K562 (cell line): ENCODE results near the gene FAM204A. TPM values are rescaled to one million over a fixed set of nuclear protein-coding genes. Genes with fewer than 3 reads are reported as not detected.

Experiments used
- ATAC-seq: fragments of 200-7000 bp; cut with Tn5 transposase; 3 replicates; pipeline ENCODE4 v1.9.1; 2020; ENCODE audit warnings: moderate library complexity
- BruUV-seq: library from RNA; stranded (reverse); fragments of 400-500 nt; replicated peaks from 2 replicates; lab custom pipeline; 2021; lab: Mats Ljungman, UMichigan
- CTCF ChIA-PET: fragments of 300-600 bp; formaldehyde crosslinking; extraction: SDS; loops from one replicate; lab custom pipeline; 2021; ENCODE audit warnings: low intra/inter-chr PET ratio; lab: Yijun Ruan, JAX
- POLR2A ChIA-PET: fragments of 300-600, 350-650 bp; sonication (Branson Sonifier 250); formaldehyde crosslinking; extraction: SDS; loops from one replicate; lab custom pipeline; 2021; ENCODE audit warnings: antibody characterized with exemption, inconsistent platforms; lab: Yijun Ruan, JAX
- DNase-seq, 4 experiments: peaks; one replicate each; pipeline versions ENCODE4 v3.0.0 to v3.0.0-alpha.2; 2011 to 2018; ENCODE audit warnings: low spot score in 3 of 4, mixed read lengths in 3 of 4; ENCODE audit errors: extremely low read depth in 1 of 4
- FAIRE-seq: peaks from 2 replicates; lab custom pipeline; 2011; peaks lifted over from hg19 to GRCh38; lab: Jason Lieb, UNC
- H2AFZ ChIP-seq: 2 replicates; pipeline ENCODE4 v1.6.0; 2011; ENCODE audit warnings: low read depth, low read length, control low read depth, inconsistent platforms
- H3K27ac ChIP-seq: fragments of 200-600 bp; 3 replicates; pipeline ENCODE4 v1.8.0; 2011; ENCODE audit warnings: low read depth, mild to moderate bottlenecking, control low read depth, inconsistent platforms, low read length, moderate library complexity, mixed read lengths; ENCODE audit errors: extremely low read depth
- H3K27me3 ChIP-seq, 2 experiments: fragments of 300-600 bp in 1 of 2; 2 replicates in 1 of 2; 3 replicates in 1 of 2; pipeline versions ENCODE4 v1.6.0 to v1.8.0; 2011; ENCODE audit warnings: inconsistent platforms in 2 of 2, low read length in 2 of 2, mild to moderate bottlenecking in 1 of 2, mixed read lengths in 1 of 2, moderate library complexity in 1 of 2; ENCODE audit not compliant: control insufficient read depth in 2 of 2, insufficient read depth in 2 of 2
- H3K36me3 ChIP-seq: fragments of 300-600 bp; 3 replicates; pipeline ENCODE4 v1.8.0; 2011; ENCODE audit warnings: mild to moderate bottlenecking, low read length, inconsistent platforms; ENCODE audit not compliant: control insufficient read depth, insufficient read depth
- H3K4me1 ChIP-seq, 2 experiments: fragments of 200-600 bp in 1 of 2; replicated peaks in 1 of 2; 2 replicates in 1 of 2; 3 replicates in 1 of 2; pipeline versions ENCODE4 v1.5.1 to v1.8.0; 2011; ENCODE audit warnings: inconsistent platforms in 2 of 2, low read length in 2 of 2, mild to moderate bottlenecking in 1 of 2, mixed read lengths in 1 of 2, moderate library complexity in 1 of 2; ENCODE audit not compliant: control insufficient read depth in 2 of 2, insufficient read depth in 2 of 2
- H3K4me2 ChIP-seq: 2 replicates; pipeline ENCODE4 v1.6.1; 2011; ENCODE audit warnings: low read length, control low read depth, inconsistent platforms, mixed read lengths; ENCODE audit not compliant: insufficient read depth
- H3K4me3 ChIP-seq: fragments of 200-600 bp; sonication (generic), shearing (Covaris generic); 2 replicates; pipeline ENCODE4 v1.5.1; 2016; ENCODE audit warnings: control low read depth, inconsistent platforms
- H3K79me2 ChIP-seq: fragments of 200-600 bp; 3 replicates; pipeline ENCODE4 v1.8.0; 2011; ENCODE audit warnings: low read length, inconsistent platforms; ENCODE audit not compliant: control insufficient read depth, insufficient read depth
- H3K9ac ChIP-seq, 2 experiments: 2 replicates each; pipeline versions ENCODE4 v1.6.0 to v1.6.1; 2011; ENCODE audit warnings: low read depth in 2 of 2, low read length in 2 of 2, control low read depth in 1 of 2, inconsistent platforms in 1 of 2, mild to moderate bottlenecking in 1 of 2, mixed read lengths in 1 of 2; ENCODE audit not compliant: insufficient read depth in 1 of 2
- H3K9me1 ChIP-seq: one replicate; pipeline ENCODE4 v1.6.0; 2011; ENCODE audit warnings: inconsistent platforms, mild to moderate bottlenecking, low read length, moderate library complexity; ENCODE audit not compliant: control insufficient read depth, insufficient read depth
- H3K9me3 ChIP-seq: replicated peaks from 2 replicates; pipeline ENCODE4 v1.5.1; 2011; ENCODE audit warnings: low read depth, low read length, inconsistent platforms; ENCODE audit not compliant: control insufficient read depth, insufficient read depth
- H4K20me1 ChIP-seq: replicated peaks from 2 replicates; pipeline ENCODE4 v1.6.1; 2011; ENCODE audit warnings: low read length, inconsistent platforms, mixed read lengths; ENCODE audit not compliant: control insufficient read depth, insufficient read depth
- KAT8 ChIP-seq: fragments of 450-650 bp; IDR thresholded peaks from 2 replicates; pipeline ENCODE4 v1.6.1; 2016; ENCODE audit warnings: low read depth, mild to moderate bottlenecking
- POU5F1 ChIP-seq: fragments of 150-350 bp; IDR thresholded peaks from 2 replicates; pipeline ENCODE4 v1.6.1; 2014; ENCODE audit warnings: borderline replicate concordance, low read length, low read depth, mild to moderate bottlenecking; ENCODE audit not compliant: partially characterized antibody
- SMARCC2 ChIP-seq: fragments of 450-650 bp; IDR thresholded peaks from 2 replicates; pipeline ENCODE4 v1.6.1; 2017; ENCODE audit warnings: antibody characterized with exemption, moderate library complexity, mild to moderate bottlenecking, low read depth
- SP2 ChIP-seq: IDR thresholded peaks from 2 replicates; pipeline ENCODE4 v1.6.1; 2011; ENCODE audit warnings: mild to moderate bottlenecking, low read depth, low read length, moderate library complexity; ENCODE audit not compliant: poor library complexity, severe bottlenecking; ENCODE audit errors: extremely low read depth
- SUPT5H ChIP-seq: fragments of 450-650 bp; IDR thresholded peaks from 2 replicates; pipeline ENCODE4 v1.6.1; 2016
- ZC3H11A ChIP-seq: IDR thresholded peaks from 2 replicates; pipeline ENCODE4 v1.6.1; 2012; ENCODE audit warnings: low read depth, low read length, improper control_type of control experiment
- ZC3H8 ChIP-seq: fragments of 450-650 bp; IDR thresholded peaks from 2 replicates; pipeline ENCODE4 v1.6.1; 2017
- ZKSCAN8 ChIP-seq: fragments of 200-800 bp; sonication (Bioruptor generic); IDR thresholded peaks from 2 replicates; pipeline ENCODE4 v1.6.1; 2016; ENCODE audit warnings: missing genetic modification characterization, missing compliant biosample characterization
- ZNF146 ChIP-seq: IDR thresholded peaks from one replicate; pipeline ENCODE4 v1.6.1; 2018; ENCODE audit warnings: missing compliant biosample characterization; ENCODE audit not compliant: unreplicated experiment
- WGBS: fragments of 100-300 bp; shearing (Covaris generic); methylation state at CpG from one replicate; pipeline ENCODE4 v1.1.6; 2016; ENCODE audit warnings: low coverage, mixed read lengths; ENCODE audit not compliant: insufficient coverage; ENCODE audit errors: missing lambda C conversion rate; 5-methylcytosine and 5-hydroxymethylcytosine counted together
- in situ Hi-C: fragments of 300-500 bp; cut with MboI; formaldehyde crosslinking; loops from 4 replicates; pipeline ENCODE4 v1.15.0; 2018; ENCODE audit warnings: inconsistent platforms, mixed read lengths
- intact Hi-C: fragments of 100-400 bp; cut with micrococcal nuclease; formaldehyde crosslinking; loops from 2 replicates; pipeline ENCODE4 v1.14.2; 2022
- polyA plus RNA-seq, 8 experiments: library from polyadenylated mRNA; depleted of rRNA in 4 of 8; stranded (reverse) in 5 of 8; unstranded in 3 of 8; fragments of >200 nt; fragmentation: Nextera tagmentation in 2 of 8; fragmentation: Illumina TruSeq in 1 of 8; extraction: Ambion mirVana in 2 of 8; extraction: Trizol in 1 of 8; gene quantifications; 2 replicates each; pipeline versions ENCODE4 v1.2.1 to v1.2.3, GENCODE V29; 2011 to 2014; ENCODE audit warnings: inconsistent platforms in 1 of 8, missing spikeins in 1 of 8
- total RNA-seq, 7 experiments: library from RNA; depleted of rRNA in 6 of 7; stranded (reverse); fragments of >200 nt in 6 of 7; fragmentation: Illumina TruSeq in 2 of 7; extraction: Trizol in 2 of 7; gene quantifications; 2 replicates each; pipeline versions ENCODE4 v1.2.1 to v1.2.3, GENCODE V29; 2011 to 2021; ENCODE audit warnings: low replicate concordance in 1 of 7
- TF ChIP-seq, protein P1 (sequence below): fragments of 250-450 bp; sonication (Bioruptor Pico); IDR thresholded peaks from 2 replicates; pipeline ENCODE4 v1.8.0; 2022; ENCODE audit warnings: inconsistent platforms, mild to moderate bottlenecking, moderate library complexity, borderline replicate concordance
- TF ChIP-seq, protein P2 (sequence below): fragments of 450-650 bp; formaldehyde crosslinking; IDR thresholded peaks from 2 replicates; pipeline ENCODE4 v1.4.0; 2020; ENCODE audit warnings: mild to moderate bottlenecking, moderate library complexity

FAM204A gene
- total and polyA plus RNA-seq, 9 of the 15 experiments (the other 6 are each of a cell fraction or from before 2014, with no cell fraction given): 29.0 to 64.5 (median 44.9) TPM

DNA sequence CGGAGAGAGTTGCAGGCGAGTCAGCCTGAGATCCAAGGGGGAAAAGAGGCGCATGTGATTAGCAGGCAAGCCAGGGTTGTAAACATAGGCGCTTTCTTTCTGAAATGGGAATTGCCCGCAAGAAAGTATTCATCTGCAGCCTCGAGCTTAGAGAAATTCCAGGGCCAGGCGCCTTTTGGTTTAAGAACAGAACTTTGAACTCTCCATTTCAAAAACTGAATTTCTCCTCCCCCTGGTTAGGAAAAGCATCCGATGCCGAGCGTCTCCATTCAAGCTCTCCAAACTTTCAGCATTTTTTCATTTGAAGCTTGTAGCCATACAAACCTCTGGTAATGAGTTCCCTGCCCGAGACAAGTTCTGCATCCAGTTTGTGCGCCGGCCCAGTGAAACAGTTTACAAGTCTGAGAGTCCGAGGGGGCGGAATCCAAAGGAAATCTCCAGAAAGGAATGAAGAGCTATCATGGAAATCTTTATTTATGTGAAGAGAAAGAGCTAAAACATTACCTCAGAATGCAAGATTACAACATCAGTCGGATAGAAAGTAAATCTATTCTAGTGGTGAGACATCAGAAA is 69.9 kb downstream of the FAM204A start:
- intact Hi-C loops: no loop called here
- Histone ChIP-seq H2AFZ (no peak overlapping the region), H4K20me1 (no peaks in the 10 kb centered on the region; the same call in 1 of the 2 replicates), H3K4me2 (no peak overlapping the region), H3K4me1 (no peaks in the 10 kb centered on the region), H3K9me3 (no peaks in the 10 kb centered on the region), H3K4me3 (no peak overlapping the region), H3K27ac (no peak overlapping the region), H3K79me2 (no peaks in the 10 kb centered on the region), H3K27me3 (peaks cover 0 to 13% of the 10 kb centered on the region in 2 experiments), H3K9ac (no peak overlapping the region), H3K9me1 (no peaks in the 10 kb centered on the region), H3K36me3 (no peaks in the 10 kb centered on the region)
- BruUV-seq: no TSS peak
- FAIRE-seq: no peak
- in situ Hi-C loops: no loop called here
- WGBS: 1% methylated on average over 16 of the region's 16 CpGs
- ChIA-PET CTCF (no interaction called here), POLR2A (interaction anchor here (0.6 kb wide), 1 partner anchor 364 kb away, joined by 3 read pairs; no protein-coding TSS in a partner anchor)
- no peak for ATAC-seq
- no peak for DNase-seq
- TF ChIP-seq SUPT5H: no peak
- TF ChIP-seq ZNF146 (CRISPR knock-in tag): no peak
- TF ChIP-seq, protein P1, sequence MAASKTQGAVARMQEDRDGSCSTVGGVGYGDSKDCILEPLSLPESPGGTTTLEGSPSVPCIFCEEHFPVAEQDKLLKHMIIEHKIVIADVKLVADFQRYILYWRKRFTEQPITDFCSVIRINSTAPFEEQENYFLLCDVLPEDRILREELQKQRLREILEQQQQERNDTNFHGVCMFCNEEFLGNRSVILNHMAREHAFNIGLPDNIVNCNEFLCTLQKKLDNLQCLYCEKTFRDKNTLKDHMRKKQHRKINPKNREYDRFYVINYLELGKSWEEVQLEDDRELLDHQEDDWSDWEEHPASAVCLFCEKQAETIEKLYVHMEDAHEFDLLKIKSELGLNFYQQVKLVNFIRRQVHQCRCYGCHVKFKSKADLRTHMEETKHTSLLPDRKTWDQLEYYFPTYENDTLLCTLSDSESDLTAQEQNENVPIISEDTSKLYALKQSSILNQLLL (CRISPR knock-in tag): no peak
- no peak for TF ChIP-seq SP2
- TF ChIP-seq, protein P2, sequence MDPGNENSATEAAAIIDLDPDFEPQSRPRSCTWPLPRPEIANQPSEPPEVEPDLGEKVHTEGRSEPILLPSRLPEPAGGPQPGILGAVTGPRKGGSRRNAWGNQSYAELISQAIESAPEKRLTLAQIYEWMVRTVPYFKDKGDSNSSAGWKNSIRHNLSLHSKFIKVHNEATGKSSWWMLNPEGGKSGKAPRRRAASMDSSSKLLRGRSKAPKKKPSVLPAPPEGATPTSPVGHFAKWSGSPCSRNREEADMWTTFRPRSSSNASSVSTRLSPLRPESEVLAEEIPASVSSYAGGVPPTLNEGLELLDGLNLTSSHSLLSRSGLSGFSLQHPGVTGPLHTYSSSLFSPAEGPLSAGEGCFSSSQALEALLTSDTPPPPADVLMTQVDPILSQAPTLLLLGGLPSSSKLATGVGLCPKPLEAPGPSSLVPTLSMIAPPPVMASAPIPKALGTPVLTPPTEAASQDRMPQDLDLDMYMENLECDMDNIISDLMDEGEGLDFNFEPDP (CRISPR knock-in tag): no peak
- no peak for TF ChIP-seq ZC3H8
- no peak for TF ChIP-seq SMARCC2
- no peak for TF ChIP-seq ZKSCAN8 (CRISPR knock-in tag)
- no peak for TF ChIP-seq ZC3H11A
- TF ChIP-seq KAT8: no peak
- TF ChIP-seq POU5F1: no peak
